GM21423 (cell line): ENCODE data around the gene C4A.
"Not testable (repeated sequence)": the region's sequence is repeated elsewhere in the genome, so short reads cannot be mapped to it uniquely, and the experiment has no call there.

Experiments
- ATAC-seq: cut with Tn5 transposase; IDR thresholded peaks from one replicate; pipeline ENCODE4 v1.9.1; 2021; ENCODE audit warnings: mild to moderate bottlenecking, moderate library complexity; ENCODE audit not compliant: unreplicated experiment

Gene C4A

DNA sequence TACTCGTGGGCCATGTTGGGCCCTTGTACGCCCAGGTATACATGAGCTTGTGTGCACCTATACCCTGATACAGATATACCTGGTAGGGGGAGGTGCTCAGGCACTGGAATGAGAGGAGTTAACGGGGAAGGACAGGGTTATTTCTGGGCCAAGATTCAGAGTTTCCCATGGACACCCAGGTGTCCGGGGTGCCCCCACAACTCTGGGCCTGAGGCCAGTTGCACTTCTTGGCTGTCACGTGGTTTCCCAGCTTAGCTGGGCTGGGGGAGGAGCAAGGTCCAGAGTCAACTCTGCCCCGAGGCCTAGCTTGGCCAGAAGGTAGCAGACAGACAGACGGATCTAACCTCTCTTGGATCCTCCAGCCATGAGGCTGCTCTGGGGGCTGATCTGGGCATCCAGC lies at the start of gene C4A:
Gene C4A, plus strand, starts transcription at position 314 of the 400 bp plus-strand sequence. Its CDS starts 51 bp downstream, at position 365.
- ATAC-seq: not testable (repeated sequence)

DNA sequence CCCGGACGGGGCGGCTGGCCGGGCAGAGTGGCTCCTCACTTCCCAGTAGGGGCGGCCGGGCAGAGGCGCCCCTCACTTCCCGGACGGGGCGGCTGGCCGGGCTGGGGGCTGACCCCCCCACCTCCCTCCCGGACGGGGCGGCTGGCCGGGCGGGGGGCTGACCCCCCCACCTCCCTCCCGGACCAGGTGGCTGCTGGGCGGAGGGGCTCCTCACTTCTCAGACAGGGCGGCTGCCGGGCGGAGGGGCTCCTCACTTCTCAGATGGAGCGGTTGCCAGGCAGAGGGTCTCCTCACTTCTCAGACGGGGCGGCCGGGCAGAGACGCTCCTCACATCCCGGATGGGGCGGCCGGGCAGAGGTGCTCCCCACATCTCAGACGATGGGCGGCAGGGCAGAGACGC lies 49.7 kb upstream of the C4A start:
- not testable (repeated sequence) for ATAC-seq

DNA sequence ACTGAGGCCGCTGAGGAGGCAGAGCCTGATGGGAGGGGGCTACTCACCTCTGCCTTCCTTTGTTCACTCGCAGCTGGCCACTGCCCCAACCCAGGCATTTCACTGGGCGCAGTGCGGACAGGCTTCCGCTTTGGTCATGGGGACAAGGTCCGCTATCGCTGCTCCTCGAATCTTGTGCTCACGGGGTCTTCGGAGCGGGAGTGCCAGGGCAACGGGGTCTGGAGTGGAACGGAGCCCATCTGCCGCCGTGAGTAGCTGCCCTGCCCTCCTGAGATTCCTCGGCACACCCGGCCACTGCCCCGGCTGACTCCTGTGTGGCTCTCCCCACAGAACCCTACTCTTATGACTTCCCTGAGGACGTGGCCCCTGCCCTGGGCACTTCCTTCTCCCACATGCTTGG lies 48.3 kb upstream of the C4A start:
- no peak for ATAC-seq

DNA sequence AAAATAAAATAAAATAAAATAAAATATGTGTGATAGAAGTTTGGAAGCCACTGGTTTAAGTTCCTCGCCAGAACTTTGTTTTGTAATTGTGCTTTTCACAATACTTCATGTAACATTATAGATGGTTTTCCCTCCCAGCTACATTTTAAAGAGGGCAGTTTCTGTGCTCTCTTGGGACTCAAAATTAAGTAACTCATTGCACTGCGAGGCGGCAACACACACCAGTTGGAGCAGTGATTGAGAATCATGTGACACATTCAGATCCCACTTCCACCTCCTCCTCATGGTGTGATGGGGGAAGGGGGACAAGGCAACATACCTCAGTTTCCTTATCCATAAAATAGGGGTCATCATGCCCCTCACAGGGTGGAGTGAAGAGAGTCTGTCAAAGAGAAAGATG lies 46.8 kb upstream of the C4A start:
- no peak for ATAC-seq

DNA sequence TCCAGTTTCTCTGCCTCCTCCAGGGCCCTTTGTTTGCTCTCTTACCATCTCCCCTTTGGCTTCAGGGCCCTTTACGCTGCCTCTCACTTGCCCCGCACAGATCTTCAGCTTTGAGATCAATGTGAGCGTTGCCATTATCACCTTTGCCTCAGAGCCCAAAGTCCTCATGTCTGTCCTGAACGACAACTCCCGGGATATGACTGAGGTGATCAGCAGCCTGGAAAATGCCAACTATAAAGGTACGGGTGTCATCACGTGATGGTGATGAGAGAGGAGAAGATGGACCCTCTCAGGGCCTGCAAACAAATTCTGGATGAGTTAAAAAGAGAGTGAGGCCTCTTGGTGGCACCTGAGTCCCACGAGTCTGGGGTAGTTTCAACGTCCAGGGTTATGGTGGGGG lies 46.0 kb upstream of the C4A start:
- no peak for ATAC-seq

DNA sequence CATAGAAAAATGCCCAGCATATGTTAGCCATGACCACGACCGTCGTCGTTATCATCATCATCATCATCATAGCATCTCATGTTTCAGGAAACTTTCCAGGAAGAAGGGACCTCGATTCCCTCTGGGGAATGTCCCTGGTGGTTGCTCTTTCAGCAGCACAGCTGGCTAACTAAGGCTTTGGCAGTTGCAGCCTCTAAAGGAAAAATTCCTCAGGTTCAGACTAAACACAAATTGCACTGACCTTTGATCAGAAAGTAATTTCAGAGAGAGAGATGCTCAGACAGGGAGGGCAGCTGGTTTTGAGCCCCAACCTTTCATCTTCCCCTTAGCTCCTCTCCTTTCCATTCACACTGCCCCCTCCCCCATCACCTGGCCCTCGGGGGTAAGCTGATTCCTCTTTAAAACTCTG lies 41.6 kb upstream of the C4A start:
- ATAC-seq: no peak

DNA sequence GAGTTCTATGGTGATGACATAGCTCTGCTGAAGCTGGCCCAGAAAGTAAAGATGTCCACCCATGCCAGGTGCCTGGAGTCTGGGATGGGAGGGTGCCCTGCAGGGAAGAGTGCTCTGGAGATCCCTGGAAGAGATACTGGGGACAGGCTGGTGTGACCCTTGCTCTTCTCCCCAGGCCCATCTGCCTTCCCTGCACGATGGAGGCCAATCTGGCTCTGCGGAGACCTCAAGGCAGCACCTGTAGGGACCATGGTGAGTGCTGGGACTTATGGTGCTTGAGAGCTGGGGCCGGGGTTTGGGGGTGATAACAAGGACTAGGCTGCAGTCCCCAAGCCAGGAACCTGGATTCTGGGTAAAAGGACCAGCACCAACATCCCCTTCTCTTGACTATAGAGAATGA lies 38.1 kb upstream of the C4A start:
- ATAC-seq: no peak

DNA sequence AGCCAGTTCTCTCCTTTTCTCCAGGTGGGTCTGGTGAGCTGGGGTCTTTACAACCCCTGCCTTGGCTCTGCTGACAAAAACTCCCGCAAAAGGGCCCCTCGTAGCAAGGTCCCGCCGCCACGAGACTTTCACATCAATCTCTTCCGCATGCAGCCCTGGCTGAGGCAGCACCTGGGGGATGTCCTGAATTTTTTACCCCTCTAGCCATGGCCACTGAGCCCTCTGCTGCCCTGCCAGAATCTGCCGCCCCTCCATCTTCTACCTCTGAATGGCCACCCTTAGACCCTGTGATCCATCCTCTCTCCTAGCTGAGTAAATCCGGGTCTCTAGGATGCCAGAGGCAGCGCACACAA lies 36.7 kb upstream of the C4A start:
- ATAC-seq: no peak

DNA sequence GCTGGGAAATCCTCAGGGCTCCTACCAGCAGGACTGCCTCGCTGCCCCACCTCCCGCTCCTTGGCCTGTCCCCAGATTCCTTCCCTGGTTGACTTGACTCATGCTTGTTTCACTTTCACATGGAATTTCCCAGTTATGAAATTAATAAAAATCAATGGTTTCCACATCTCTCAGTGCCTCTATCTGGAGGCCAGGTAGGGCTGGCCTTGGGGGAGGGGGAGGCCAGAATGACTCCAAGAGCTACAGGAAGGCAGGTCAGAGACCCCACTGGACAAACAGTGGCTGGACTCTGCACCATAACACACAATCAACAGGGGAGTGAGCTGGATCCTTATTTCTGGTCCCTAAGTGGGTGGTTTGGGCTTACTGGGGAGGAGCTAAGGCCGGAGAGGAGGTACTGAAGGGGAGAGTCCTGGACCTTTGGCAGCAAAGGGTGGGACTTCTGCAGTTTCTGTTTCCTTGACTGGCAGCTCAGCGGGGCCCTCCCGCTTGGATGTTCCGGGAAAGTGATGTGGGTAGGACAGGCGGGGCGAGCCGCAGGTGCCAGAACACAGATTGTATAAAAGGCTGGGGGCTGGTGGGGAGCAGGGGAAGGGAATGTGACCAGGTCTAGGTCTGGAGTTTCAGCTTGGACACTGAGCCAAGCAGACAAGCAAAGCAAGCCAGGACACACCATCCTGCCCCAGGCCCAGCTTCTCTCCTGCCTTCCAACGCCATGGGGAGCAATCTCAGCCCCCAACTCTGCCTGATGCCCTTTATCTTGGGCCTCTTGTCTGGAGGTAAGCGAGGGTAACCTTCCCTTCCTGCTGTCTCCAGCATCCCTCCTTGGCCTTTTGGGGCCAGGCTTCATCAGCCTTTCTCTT lies 36.1 kb upstream of the C4A start, which contains the start of gene CFB:
Gene CFB, plus strand, starts transcription at position 589 of the 863 bp plus-strand sequence. Its CDS starts 127 bp downstream, at position 716.
- ATAC-seq: no peak

DNA sequence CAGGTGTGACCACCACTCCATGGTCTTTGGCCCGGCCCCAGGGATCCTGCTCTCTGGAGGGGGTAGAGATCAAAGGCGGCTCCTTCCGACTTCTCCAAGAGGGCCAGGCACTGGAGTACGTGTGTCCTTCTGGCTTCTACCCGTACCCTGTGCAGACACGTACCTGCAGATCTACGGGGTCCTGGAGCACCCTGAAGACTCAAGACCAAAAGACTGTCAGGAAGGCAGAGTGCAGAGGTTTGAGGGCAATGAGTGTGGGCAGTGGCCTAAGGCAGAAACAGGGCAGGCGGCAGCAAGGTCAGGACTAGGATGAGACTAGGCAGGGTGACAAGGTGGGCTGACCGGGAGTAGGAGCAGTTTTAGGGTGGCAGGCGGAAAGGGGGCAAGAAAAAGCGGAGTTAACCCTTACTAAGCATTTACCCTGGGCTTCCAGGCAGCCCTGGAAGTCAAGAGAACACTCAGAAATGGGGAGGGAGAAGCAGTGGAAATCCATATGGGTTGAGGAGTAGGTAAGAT lies 35.4 kb upstream of the C4A start:
- ATAC-seq: no peak

DNA sequence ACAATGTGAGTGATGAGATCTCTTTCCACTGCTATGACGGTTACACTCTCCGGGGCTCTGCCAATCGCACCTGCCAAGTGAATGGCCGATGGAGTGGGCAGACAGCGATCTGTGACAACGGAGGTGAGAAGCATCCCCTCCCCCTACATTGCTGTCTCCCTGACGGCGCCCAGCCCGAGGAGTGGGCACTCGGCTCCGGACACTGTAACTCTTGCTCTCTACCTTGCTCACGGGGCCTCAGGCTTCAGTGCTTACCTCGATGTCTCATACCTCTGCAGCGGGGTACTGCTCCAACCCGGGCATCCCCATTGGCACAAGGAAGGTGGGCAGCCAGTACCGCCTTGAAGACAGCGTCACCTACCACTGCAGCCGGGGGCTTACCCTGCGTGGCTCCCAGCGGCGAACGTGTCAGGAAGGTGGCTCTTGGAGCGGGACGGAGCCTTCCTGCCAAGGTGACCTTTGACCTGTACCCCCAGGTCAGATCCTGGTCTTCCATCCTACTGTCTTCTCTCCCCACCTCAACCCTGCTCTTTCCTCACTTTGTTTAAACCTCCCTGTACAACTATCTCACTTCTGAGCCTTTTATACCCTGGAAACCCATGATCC lies 34.7 kb upstream of the C4A start:
- ATAC-seq: no peak

DNA sequence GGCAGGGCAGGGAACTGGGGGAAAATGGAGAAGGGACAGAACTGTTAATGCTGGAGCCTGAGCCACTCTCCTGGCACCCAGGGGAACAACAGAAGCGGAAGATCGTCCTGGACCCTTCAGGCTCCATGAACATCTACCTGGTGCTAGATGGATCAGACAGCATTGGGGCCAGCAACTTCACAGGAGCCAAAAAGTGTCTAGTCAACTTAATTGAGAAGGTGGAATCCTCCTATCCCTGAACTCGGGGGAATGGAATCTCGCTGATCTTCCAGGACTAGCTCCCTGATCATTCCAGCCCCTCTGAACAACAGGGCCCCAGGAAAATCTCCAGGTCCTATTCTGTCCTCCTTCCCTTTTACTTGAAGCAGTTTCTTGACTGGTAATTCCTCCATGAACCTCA lies 34.0 kb upstream of the C4A start:
- no peak for ATAC-seq

DNA sequence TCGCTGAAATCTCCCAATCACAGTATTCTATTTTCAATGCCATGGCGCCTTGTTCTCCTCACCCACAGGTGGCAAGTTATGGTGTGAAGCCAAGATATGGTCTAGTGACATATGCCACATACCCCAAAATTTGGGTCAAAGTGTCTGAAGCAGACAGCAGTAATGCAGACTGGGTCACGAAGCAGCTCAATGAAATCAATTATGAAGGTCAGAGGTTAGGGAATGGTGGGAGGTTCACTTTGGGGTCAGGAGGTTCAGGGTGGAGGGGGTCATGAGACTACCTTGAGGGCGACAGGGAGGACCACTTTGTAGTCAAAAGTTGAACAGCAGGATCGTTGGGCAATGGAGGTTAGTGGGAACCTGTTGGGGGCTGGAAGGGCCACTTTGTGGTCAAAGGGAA lies 33.6 kb upstream of the C4A start:
- no peak for ATAC-seq

DNA sequence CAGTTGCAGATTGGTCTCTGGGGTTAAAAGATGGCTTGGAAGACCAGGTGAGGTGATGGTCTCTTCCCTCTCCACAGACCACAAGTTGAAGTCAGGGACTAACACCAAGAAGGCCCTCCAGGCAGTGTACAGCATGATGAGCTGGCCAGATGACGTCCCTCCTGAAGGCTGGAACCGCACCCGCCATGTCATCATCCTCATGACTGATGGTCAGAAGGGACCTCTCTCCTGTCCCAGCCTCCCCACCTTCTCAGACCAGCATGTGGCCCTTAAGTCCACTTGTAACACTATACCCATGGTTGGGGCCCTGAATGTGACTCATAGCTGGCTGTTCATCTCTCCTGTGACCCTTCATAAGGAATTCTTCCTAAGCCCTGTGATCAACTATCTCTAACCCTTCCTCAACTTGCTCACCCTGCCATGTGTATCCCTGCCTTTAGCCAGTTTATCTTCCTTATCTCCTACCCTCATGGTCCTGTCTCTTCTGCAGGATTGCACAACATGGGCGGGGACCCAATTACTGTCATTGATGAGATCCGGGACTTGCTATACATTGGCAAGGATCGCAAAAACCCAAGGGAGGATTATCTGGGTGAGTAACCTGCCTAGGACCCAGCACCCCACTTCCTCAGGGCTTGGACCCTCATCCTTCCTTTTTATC lies 33.0 kb upstream of the C4A start:
- no peak for ATAC-seq

DNA sequence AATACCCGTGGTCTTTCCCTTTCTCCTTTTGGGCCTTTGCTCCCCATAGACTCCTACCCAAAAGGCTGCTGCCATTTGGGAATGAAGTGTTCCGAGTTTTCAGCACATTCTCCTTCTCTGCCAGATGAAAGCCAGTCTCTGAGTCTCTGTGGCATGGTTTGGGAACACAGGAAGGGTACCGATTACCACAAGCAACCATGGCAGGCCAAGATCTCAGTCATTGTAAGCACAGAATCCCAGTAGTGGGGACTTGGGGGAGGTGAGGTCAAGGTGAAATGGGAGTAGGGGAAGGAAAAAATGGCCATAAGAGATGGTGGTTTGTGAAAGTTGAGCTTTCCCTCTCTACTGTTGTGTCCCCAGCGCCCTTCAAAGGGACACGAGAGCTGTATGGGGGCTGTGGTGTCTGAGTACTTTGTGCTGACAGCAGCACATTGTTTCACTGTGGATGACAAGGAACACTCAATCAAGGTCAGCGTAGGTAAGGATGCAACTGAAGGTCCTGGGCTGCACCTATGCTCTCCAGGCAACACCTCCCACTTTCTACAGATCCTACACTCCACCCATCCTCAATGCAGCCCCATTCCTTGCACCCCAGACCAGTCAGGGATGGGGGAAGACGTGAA lies 31.8 kb upstream of the C4A start:
- no peak for ATAC-seq

DNA sequence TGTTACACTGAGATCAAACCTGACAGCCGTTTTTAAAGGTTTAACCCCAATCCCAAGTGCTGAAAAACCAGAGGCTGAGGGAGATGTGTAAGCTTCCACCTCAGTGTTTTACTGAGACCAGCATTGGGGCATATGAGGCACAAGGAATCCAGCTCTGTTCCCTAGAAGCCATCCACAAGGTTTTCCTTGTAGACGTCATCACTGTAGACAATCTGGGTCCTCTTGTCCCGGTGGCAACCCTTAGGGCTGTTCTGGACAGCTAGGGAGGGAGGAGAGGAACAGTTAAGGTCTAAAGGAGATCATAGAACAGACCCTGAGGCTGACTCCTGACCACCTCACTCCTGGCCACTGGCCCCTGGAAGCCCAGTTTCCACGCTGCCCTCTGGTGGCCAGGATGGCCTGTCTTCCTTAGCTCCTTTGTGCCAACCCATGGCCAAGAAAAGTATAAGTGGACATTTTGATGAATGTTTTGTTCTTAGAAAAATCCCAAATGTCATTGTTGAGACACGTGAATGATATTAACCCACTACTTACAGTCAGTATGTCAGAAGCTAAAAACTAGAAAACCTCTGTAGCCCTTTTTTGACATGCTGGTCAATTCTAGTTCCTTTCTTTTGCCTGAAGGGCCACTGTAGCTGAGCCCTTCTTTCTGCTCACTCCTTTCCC lies 29.6 kb upstream of the C4A start:
- no peak for ATAC-seq

DNA sequence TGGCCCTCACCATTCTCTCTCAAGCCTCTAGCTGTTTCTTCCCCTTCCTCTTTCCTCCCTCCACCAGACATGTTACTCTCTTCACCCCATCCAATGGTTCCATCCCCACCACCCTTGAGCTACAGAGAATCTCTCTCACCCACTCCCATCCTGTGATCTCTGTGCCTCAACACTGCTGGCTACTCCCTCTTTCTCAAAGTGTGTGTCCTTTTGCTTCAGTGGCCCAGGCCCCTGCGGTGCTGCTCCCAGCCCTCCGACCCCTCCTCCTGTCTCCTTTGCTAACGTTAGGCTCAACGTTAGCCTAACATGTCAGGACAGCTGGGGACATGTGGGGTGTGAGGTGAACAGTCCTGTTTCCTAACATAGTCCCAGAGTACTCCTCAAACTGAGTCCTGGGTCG lies 29.0 kb upstream of the C4A start:
- no peak for ATAC-seq

DNA sequence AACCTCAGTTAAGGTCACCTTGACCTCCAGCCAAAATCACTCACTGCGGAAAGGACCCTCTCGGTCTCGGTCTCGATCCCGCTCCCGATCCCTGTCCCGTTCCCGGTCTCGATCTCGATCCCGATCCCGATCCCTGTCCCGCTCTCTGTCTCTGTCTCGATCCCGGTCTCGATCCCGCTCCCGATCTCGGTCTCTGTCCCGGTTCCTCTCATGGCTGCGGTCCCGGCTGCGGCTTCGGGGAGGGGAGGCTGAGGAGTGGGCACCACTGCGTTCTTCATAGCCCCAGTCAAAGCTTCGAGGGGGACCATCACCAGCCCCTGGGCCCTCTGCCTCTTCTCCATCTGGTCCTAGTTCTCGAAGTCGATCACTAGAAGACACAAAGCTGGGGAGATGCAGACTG lies 27.3 kb upstream of the C4A start:
- ATAC-seq: no peak

DNA sequence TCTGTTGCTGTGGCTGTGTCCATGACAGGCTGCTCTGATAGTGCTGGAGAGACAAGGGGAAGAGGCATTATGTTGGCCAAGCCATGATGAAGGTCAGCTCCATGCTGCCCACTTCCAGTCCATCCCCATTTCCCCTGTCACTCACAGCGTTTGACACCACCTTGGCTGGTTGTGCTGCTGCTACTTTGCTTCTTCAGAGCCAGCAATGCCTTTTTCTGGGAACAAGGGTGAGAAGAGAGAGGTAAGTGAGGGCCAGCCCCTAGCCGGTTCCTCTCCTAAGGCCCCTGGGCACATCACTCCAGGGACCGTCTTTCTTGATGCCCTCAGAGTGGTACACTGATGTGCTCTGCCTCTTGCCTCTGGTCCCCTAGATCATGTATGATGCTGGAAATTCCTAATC lies 25.1 kb upstream of the C4A start:
- ATAC-seq: no peak

DNA sequence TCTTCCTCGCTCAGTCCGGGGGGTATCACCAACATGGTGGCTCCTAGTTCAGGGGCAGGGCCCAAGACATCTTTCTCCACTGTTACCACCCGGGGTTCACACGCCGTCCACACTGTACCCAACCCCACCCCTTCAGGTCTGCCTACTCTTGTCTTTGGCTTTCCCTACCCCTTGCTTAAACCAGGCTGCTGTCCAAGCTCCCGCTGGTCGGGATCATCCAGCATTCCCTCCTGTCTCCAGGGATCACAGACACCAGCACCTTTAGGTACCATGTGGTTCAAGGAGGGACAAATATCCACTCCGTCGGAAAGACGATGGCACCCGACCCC lies 23.5 kb upstream of the C4A start:
- peak; percentile 6 for ATAC-seq
